H1 (cell line): ENCODE data around the gene GTF2I. TPM values are rescaled to one million over a fixed set of nuclear protein-coding genes. Genes with fewer than 3 reads are reported as not detected.
"Not testable (repeated sequence)": the region's sequence is repeated elsewhere in the genome, so short reads cannot be mapped to it uniquely, and the experiment has no call there.

ENCODE experiments used
- CTCF ChIA-PET: fragments of 300-600 bp; sonication (Branson Sonifier 250); formaldehyde crosslinking; loops from one replicate; lab custom pipeline; 2021; ENCODE audit not compliant: partially characterized antibody; lab: Charles Lee
- POLR2A ChIA-PET: fragments of 300-600 bp; sonication (Branson Sonifier 250); formaldehyde crosslinking; loops from one replicate; lab custom pipeline; 2021; ENCODE audit warnings: inconsistent platforms; ENCODE audit not compliant: partially characterized antibody; lab: Charles Lee
- DNase-seq, 2 experiments: peaks; one replicate each; pipeline versions ENCODE4 v3.0.0 to v3.0.0-alpha.2; 2010 to 2022; ENCODE audit warnings: low spot score in 2 of 2, low read depth in 1 of 2, mixed read lengths in 1 of 2
- FAIRE-seq: peaks from 2 replicates; lab custom pipeline; 2011; peaks lifted over from hg19 to GRCh38; lab: Jason Lieb, UNC
- H2AFZ ChIP-seq: 2 replicates; pipeline ENCODE4 v1.8.1; 2012; ENCODE audit warnings: low read length, inconsistent platforms
- H2AK5ac ChIP-seq: 2 replicates; pipeline ENCODE4 v1.6.1; 2013; ENCODE audit warnings: low read depth, low read length
- H2BK120ac ChIP-seq: replicated peaks from 2 replicates; pipeline ENCODE3; 2013; ENCODE audit warnings: low read depth, low read length, inconsistent platforms
- H2BK12ac ChIP-seq: 2 replicates; pipeline ENCODE4 v1.6.1; 2013; ENCODE audit warnings: low read depth, low read length
- H2BK15ac ChIP-seq: 2 replicates; pipeline ENCODE4 v1.6.1; 2013; ENCODE audit warnings: low read length
- H2BK20ac ChIP-seq: 2 replicates; pipeline ENCODE4 v1.6.1; 2013; ENCODE audit warnings: low read length
- H2BK5ac ChIP-seq: 2 replicates; pipeline ENCODE4 v1.6.1; 2013; ENCODE audit warnings: low read depth, low read length
- H3K14ac ChIP-seq: 2 replicates; pipeline ENCODE4 v1.6.1; 2013; ENCODE audit warnings: inconsistent platforms; ENCODE audit not compliant: insufficient read length
- H3K18ac ChIP-seq: 2 replicates; pipeline ENCODE4 v1.6.1; 2013; ENCODE audit warnings: low read length; ENCODE audit errors: extremely low read depth
- H3K23ac ChIP-seq: 2 replicates; pipeline ENCODE4 v1.6.1; 2013; ENCODE audit warnings: inconsistent platforms; ENCODE audit not compliant: insufficient read length
- H3K23me2 ChIP-seq: 2 replicates; pipeline ENCODE4 v1.6.1; 2013; ENCODE audit warnings: low read depth, low read length
- H3K27ac ChIP-seq: 2 replicates; pipeline ENCODE4 v1.6.1; 2011; ENCODE audit warnings: low read depth, low read length, inconsistent platforms
- H3K27me3 ChIP-seq, 4 experiments: replicated peaks in 1 of 4; 1 replicate in 1 of 4; 2 replicates in 3 of 4; pipeline versions ENCODE4 v1.6.1 to v1.8.1; 2011 to 2013; ENCODE audit warnings: low read length in 3 of 4, mild to moderate bottlenecking in 3 of 4, inconsistent platforms in 2 of 4, mixed read lengths in 2 of 4, moderate library complexity in 1 of 4; ENCODE audit not compliant: control insufficient read depth in 3 of 4, insufficient read depth in 3 of 4; ENCODE audit errors: extremely low read depth in 1 of 4
- H3K36me3 ChIP-seq, 4 experiments: 2 replicates each; pipeline versions ENCODE4 v1.6.1 to v1.8.1; 2011 to 2013; ENCODE audit warnings: mild to moderate bottlenecking in 4 of 4, low read length in 3 of 4, moderate library complexity in 2 of 4, control low read depth in 1 of 4, inconsistent platforms in 1 of 4; ENCODE audit not compliant: insufficient read depth in 4 of 4, control insufficient read depth in 2 of 4
- H3K4ac ChIP-seq: replicated peaks from 2 replicates; pipeline ENCODE3; 2013; ENCODE audit warnings: low read length, low read depth, mixed read lengths, inconsistent platforms; ENCODE audit not compliant: insufficient read length
- H3K4me1 ChIP-seq, 4 experiments: replicated peaks in 1 of 4; 1 replicate in 1 of 4; 2 replicates in 3 of 4; pipeline versions ENCODE4 v1.6.1 to v1.8.1; 2011 to 2013; ENCODE audit warnings: low read length in 3 of 4, inconsistent platforms in 2 of 4, mixed read lengths in 1 of 4; ENCODE audit not compliant: insufficient read depth in 4 of 4, control insufficient read depth in 3 of 4
- H3K4me2 ChIP-seq, 2 experiments: 2 replicates each; pipeline versions ENCODE4 v1.6.1 to v1.8.1; 2011 to 2013; ENCODE audit warnings: low read depth in 2 of 2, low read length in 2 of 2, control low read depth in 1 of 2, inconsistent platforms in 1 of 2, mild to moderate bottlenecking in 1 of 2; ENCODE audit not compliant: insufficient read depth in 1 of 2
- H3K4me3 ChIP-seq, 4 experiments: fragments of 200-600, 300-600 bp in 1 of 4; sonication (generic), shearing (Covaris generic), sonication (Bioruptor Twin) in 1 of 4; 2 replicates each; pipeline versions ENCODE4 v1.5.1 to v1.8.1; 2011 to 2016; ENCODE audit warnings: low read length in 4 of 4, low read depth in 3 of 4, control low read depth in 2 of 4, inconsistent platforms in 2 of 4, mild to moderate bottlenecking in 2 of 4, mixed read lengths in 1 of 4, moderate library complexity in 1 of 4; ENCODE audit not compliant: insufficient read depth in 2 of 4; ENCODE audit errors: extremely low read depth in 1 of 4
- H3K56ac ChIP-seq: replicated peaks from 2 replicates; pipeline ENCODE3; 2013; ENCODE audit warnings: low read depth, mild to moderate bottlenecking, mixed read lengths, low read length, inconsistent platforms; ENCODE audit not compliant: insufficient read length
- H3K79me1 ChIP-seq: 2 replicates; pipeline ENCODE4 v1.6.1; 2013; ENCODE audit warnings: low read depth, low read length, control low read depth
- H3K79me2 ChIP-seq, 2 experiments: 2 replicates each; pipeline versions ENCODE4 v1.6.1 to v1.8.1; 2012 to 2013; ENCODE audit warnings: low read length in 2 of 2, mild to moderate bottlenecking in 2 of 2, inconsistent platforms in 1 of 2; ENCODE audit not compliant: insufficient read depth in 2 of 2, control insufficient read depth in 1 of 2
- H3K9ac ChIP-seq, 4 experiments: replicated peaks in 1 of 4; 1 replicate in 1 of 4; 2 replicates in 3 of 4; pipeline versions ENCODE4 v1.6.1 to v1.8.1; 2011 to 2013; ENCODE audit warnings: low read depth in 3 of 4, low read length in 3 of 4, control low read depth in 2 of 4, mild to moderate bottlenecking in 2 of 4, moderate library complexity in 2 of 4, inconsistent platforms in 1 of 4; ENCODE audit errors: extremely low read depth in 1 of 4
- H3K9me3 ChIP-seq, 2 experiments: 2 replicates each; pipeline versions ENCODE4 v1.6.1 to v1.8.1; 2012 to 2013; ENCODE audit warnings: mild to moderate bottlenecking in 2 of 2, moderate library complexity in 2 of 2, control low read depth in 1 of 2, inconsistent platforms in 1 of 2, low read depth in 1 of 2, low read length in 1 of 2, mixed read lengths in 1 of 2; ENCODE audit not compliant: insufficient read depth in 2 of 2
- H4K20me1 ChIP-seq, 2 experiments: replicated peaks in 1 of 2; 2 replicates each; pipeline versions ENCODE3 to v1.8.1; 2011 to 2013; ENCODE audit warnings: inconsistent platforms in 2 of 2, low read length in 2 of 2, mild to moderate bottlenecking in 1 of 2; ENCODE audit not compliant: insufficient read depth in 2 of 2, control insufficient read depth in 1 of 2
- H4K5ac ChIP-seq: 2 replicates; pipeline ENCODE4 v1.6.1; 2013; ENCODE audit warnings: low read length, low read depth, mixed read lengths, inconsistent platforms; ENCODE audit not compliant: insufficient read length
- H4K8ac ChIP-seq: 2 replicates; pipeline ENCODE4 v1.8.0; 2013; ENCODE audit warnings: mild to moderate bottlenecking, moderate library complexity, low read length, inconsistent platforms; ENCODE audit not compliant: insufficient read depth; ENCODE audit errors: extremely low read depth
- H4K91ac ChIP-seq: replicated peaks from 2 replicates; pipeline ENCODE3; 2013; ENCODE audit warnings: low read length, mixed read lengths, inconsistent platforms; ENCODE audit not compliant: insufficient read length
- WGBS, 2 experiments: shearing (Covaris generic) in 1 of 2; methylation state at CpG; one replicate each; pipeline versions ENCODE4 v1.1.6 to v1.1.7; 2013 to 2015; ENCODE audit warnings: low lambda C conversion rate in 2 of 2, mixed read lengths in 2 of 2, inconsistent platforms in 1 of 2, low coverage in 1 of 2, missing lambda C conversion rate in 1 of 2; ENCODE audit not compliant: insufficient replicate concordance in 2 of 2, insufficient coverage in 1 of 2, insufficient read length in 1 of 2; ENCODE audit errors: extremely low coverage in 1 of 2, missing lambda C conversion rate in 1 of 2; 5-methylcytosine and 5-hydroxymethylcytosine counted together
- polyA plus RNA-seq, 7 experiments: library from polyadenylated mRNA; depleted of rRNA in 3 of 7; stranded (reverse) in 5 of 7; unstranded in 2 of 7; fragments of >200 nt in 5 of 7; fragments of 200-250 nt in 2 of 7; gene quantifications; 1 replicate in 5 of 7; 2 replicates in 1 of 7; 4 replicates in 1 of 7; pipeline versions ENCODE4 v1.2.1 to v1.2.3, GENCODE V29; 2011 to 2013; ENCODE audit warnings: missing spikeins in 2 of 7, mixed read lengths in 2 of 7
- total RNA-seq: library from RNA; stranded (reverse); fragmentation: NEBNext Ultra II Directional; extraction: Animal tissue kit (Norgen Biotek cat#: 25700); gene quantifications from 2 replicates; pipeline ENCODE4 v1.2.1, GENCODE V29; 2021

The GTF2I gene
- total and polyA plus RNA-seq, 2 of the 8 experiments (the other 6 are each of a cell fraction or from before 2014, with no cell fraction given), result 46.7 to 316 TPM

DNA sequence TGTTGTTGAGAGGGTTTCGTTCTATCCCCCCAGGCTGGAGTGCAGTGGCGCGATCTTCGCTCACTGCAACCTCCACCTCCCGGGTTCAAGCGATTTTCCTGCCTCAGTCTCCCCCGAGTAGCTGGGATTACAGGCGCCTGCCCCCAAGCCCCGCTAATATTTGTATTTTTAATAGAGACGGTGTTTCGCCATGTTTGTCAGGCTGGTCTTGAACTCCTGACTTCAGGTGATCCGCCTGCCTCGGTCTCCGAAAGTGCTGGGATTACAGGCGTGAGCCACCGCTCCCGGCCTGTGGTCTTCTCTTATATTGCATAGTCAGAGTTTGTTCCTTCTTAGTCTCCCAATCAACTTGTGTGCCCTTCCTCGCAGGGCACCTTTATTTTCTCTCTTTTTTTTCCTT lies 2.7 kb downstream of the GTF2I start:
- FAIRE-seq, H2BK120ac ChIP-seq, H2BK15ac ChIP-seq, H3K14ac ChIP-seq, H3K27me3 ChIP-seq, H2AFZ ChIP-seq, H3K23ac ChIP-seq, H4K20me1 ChIP-seq, DNase-seq, H3K9me3 ChIP-seq, H4K91ac ChIP-seq, H3K79me1 ChIP-seq, H2BK20ac ChIP-seq: not testable (repeated sequence)
- H3K4me2 ChIP-seq, result peak overlapping the region; percentile 92 to 96
- H4K8ac ChIP-seq, result peak overlapping the region; percentile 77
- peak overlapping the region; percentile 88 for H3K27ac ChIP-seq
- H3K9ac ChIP-seq, result peak overlapping the region in 3 of 4 experiments; percentile 31 to 79 (median 41); a peak in 6 of 7 replicates
- H3K18ac ChIP-seq, result peak overlapping the region; percentile 85
- 0 out of 2 replicates have a peak overlapping the region, but pooled peaks have one; percentile 99 for H2AK5ac ChIP-seq
- peaks cover 19% of the 10 kb centered on the region; the same call in 1 of the 2 replicates for H3K23me2 ChIP-seq
- WGBS, 2 experiments, result 13% methylated on average over 16 of the region's 18 CpGs; no CpG with 5 or more reads in 1 of the 2 experiments
- peak overlapping the region; percentile 32 to 90 (median 45); a peak in 7 of 8 replicates for H3K4me3 ChIP-seq
- peak overlapping the region; percentile 99; the same call in 1 of the 2 replicates for H2BK12ac ChIP-seq
- H2BK5ac ChIP-seq, result peak overlapping the region; percentile 99
- ChIA-PET CTCF (interaction anchor here (0.6 to 1.3 kb wide), 2 partner anchors 10 to 18 kb away, joined by 3 to 9 read pairs; no protein-coding TSS in a partner anchor), POLR2A (interaction anchor here (1.0 to 2.6 kb wide), 8 partner anchors 8 to 54 kb away, joined by 3 to 14 read pairs (median 6); no protein-coding TSS in a partner anchor)
- H3K36me3 ChIP-seq, result peaks cover 0 to 13% (median 0%) of the 10 kb centered on the region in 4 experiments; a peak in 1 of 8 replicates
- peak overlapping the region; percentile 0 for H3K4ac ChIP-seq
- peak overlapping the region; percentile 65 for H4K5ac ChIP-seq
- H3K79me2 ChIP-seq, result peaks cover 13 to 58% of the 10 kb centered on the region in 2 experiments
- peaks cover 9 to 34% (median 22%) of the 10 kb centered on the region in 4 experiments for H3K4me1 ChIP-seq
- peak overlapping the region; percentile 13 for H3K56ac ChIP-seq
